ENCODE data around the gene SCYGR6.

Gene SCYGR6

DNA sequence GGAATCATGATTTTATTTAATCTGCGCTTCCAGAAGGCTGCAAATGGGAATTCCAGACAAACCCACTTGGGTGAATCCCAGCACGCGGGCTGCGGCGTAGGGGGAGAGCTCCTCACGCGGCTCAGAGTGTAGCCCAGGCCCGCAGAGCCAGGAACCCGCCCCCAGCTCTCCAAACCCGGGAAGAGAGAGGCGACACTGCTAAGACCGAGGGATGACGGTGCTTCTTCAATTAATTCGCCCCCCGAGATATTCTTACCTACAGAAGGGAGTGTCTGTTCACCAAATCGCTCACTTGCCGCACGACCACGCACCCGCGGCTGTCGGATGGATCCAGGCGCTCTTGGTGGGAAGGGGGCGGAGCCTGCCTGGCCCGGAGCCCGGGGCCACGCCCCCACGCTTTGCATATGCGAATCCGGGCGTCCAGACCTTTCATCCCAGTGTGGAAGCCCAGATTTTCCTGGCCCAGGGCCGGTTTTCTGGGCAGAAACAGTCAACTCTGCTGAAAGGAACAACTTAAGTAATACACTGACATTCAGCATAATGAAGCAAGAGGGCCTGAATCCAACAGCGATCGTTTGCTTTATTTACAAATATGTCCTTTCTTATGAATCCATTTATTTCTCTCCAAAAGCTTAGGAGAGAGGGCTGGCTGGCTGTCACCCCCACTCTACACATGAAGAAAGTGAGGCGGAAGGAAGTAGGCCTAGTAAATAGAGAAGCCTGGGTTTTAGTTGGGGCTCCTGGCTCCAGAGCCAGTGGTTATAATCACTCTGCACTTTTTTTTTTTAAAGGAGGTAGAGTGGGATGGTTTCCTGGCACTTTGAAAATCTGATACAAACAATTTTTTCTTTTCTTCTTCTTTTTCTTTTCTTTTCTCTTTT lies 6.6 kb downstream of the SCYGR6 start, which contains the start of gene SLC19A3:
Gene SLC19A3 (minus strand): TSS at position 342 of the 881 bp plus-strand sequence. CDS start 15,710 bp downstream, outside the sequence.
- intact Hi-C loops (cut with DNase I): no loop called here

DNA sequence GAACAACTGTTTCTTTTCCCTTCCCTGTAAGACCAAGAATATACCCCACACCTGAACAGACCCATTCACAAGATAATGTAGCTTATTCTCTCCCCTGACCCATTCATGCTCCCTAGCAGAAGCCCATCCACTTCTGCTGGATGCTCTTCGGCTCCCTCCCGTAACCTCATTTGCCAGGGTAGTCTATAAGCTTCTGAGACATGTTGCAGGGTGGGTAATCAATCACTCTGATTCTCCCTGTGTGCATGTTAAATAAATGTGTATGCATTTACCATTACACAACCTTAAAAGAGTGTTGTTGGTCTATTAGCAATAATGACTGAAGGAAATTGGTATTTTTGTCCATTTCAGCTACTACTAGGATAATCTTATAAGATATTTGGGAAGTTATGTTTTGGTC lies 8.1 kb downstream of the SCYGR6 start:
- intact Hi-C loops (cut with DNase I): no loop called here
- no peak for DNase-seq

More for the DNA sequence above, 6.6 kb downstream of the SCYGR6 start, which contains the start of gene SLC19A3:
- peak; percentile 59 to 94 (median 80) for DNase-seq

DNA sequence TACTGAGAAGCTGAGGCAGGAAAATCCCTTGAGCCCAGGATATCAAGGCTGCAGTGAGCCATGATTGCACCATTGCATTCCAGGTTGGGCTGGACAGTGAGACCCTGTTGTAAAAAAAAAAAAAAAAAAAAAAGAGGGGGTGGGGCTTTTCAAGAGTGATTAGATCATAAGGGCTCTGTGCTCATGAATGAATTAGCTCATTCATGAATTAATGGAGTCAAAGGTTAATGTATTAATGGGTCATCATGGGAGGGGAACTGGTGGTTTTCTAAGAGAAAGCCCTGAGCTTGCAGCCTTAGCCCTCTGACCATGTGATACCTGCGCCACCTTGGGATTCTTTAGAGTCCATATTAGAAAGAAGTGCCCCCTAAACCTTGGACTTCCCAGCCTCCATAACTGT lies 11.3 kb downstream of the SCYGR6 start:
- intact Hi-C loops (cut with DNase I): no loop called here
- DNase-seq: no peak

DNA sequence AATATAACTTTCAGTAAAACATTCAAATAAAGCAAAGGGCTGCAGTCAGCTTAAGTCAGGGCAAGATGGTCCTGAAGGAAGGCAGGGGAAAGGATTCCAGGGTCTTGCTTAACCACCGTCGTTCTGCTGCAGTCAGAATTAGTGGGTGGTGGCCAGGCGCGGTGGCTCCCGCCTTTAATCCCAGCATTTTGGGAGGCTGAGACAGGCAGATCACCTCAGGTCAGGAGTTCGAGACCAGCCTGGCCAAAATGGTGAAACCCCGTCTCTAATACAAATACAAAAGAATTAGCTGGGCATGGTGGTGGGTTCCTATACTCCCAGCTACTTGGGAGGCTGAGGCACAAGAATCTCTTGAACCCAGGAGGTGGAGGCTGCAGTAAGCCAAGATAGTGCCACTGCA lies 13.6 kb downstream of the SCYGR6 start:
- intact Hi-C loops (cut with DNase I): no loop called here

DNA sequence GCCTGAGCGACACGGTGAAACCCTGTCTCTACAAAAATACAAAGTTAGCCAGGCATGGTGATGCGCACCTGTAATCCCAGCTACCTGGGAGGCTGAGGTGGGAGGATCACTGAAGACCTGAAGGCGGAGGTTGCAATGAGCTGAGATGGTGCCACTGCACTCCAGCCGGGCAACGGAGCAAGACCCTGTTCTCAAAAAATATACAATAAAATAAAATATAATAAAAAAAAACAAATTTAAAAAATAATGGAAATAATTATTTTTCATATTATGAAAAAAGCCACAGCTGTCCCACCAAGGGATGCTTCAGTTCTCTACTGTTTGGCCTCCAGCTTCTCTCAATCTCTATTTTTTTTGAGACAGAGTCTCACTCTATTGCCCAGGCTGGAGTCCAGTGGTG lies 17.2 kb downstream of the SCYGR6 start:
- intact Hi-C loops (cut with DNase I): no loop called here
- DNase-seq: peak in 1 of 42 donors; percentile 35

More for the DNA sequence above, 13.6 kb downstream of the SCYGR6 start:
- no peak for DNase-seq

DNA sequence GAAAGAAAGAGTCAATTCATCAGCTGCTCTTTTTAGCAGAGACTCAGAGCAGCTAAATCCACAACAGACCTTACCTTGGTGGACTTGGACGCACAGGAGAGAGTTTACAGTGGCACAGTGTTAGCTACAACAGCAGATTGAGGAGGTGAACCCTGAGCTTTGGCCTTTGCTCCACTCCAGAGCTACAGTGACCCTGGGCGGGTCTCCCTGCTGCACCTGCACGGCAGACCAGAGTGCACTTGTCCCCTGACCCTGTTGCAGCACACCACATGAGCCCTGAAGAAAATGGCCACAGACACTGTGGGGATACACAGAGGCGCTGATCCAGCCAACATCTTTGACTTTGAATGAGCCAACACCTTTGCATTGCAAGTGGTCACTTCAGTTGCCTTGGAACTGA lies 17.7 kb downstream of the SCYGR6 start:
- no peak for DNase-seq
- intact Hi-C loops (cut with DNase I): no loop called here

DNA sequence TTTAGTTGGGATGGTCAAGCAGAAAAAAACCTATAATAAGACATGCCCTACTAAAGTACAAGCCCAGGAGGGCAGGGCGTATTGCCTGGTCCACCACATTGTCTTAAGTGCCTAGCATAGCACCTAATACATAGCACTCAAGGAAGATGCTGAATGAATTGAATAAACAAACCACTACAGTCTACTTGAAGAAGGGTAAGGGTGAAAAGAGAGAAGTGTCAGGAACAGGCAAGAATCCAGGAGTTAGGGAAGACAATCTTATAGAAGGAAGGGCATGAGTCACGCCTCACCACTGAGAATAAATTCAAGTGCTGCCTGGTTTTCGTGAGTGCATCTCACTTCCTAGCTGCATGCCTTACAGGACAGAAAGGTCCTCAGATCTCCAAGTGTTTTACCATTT lies 20.6 kb downstream of the SCYGR6 start:
- DNase-seq: peak in 1 of 42 donors; percentile 2
- intact Hi-C loops (cut with DNase I): no loop called here

DNA sequence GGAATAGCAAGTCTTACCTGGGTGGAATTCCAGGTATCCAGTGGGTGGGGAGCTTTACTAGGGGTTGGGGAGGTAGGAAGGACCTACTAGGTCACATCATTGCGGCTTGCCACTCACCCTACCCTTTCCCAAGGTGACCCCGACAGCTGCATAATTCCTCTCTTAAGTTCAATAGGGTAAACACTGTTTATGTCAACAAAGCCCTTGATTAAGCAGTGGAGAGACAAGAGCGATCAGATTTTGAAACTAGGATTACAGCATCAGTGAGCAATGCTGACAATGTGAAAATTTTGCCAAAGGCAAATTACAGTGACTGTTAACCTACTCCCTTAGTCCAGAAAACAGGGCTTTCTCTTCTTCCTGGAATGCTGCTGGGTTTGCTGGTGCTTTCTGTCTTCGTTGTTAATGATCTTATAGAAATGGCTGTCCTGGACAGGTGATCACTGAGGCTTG lies 21.3 kb downstream of the SCYGR6 start:
- peak in 1 of 42 donors; percentile 5 for DNase-seq
- intact Hi-C loops (cut with DNase I): no loop called here

DNA sequence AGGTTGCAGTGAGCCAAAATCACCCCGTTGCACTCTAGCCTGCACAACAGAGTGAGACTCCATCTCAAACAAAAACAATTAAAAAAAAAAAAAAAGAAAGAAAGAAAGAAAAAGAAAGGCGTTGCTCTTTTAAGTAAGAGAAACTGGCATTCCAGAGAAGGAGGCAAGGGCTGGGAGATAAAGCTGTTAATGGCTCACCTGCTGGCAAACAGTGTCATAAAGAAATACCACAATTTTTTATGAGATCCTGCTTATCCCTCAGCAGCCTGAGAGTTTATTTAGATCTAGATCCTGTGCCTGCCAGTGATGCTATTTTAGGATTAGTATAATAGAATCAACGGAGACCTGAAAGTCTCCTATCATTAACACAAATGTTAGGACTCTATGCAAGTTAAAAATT lies 23.0 kb downstream of the SCYGR6 start:
- intact Hi-C loops (cut with DNase I): no loop called here
- no peak for DNase-seq

DNA sequence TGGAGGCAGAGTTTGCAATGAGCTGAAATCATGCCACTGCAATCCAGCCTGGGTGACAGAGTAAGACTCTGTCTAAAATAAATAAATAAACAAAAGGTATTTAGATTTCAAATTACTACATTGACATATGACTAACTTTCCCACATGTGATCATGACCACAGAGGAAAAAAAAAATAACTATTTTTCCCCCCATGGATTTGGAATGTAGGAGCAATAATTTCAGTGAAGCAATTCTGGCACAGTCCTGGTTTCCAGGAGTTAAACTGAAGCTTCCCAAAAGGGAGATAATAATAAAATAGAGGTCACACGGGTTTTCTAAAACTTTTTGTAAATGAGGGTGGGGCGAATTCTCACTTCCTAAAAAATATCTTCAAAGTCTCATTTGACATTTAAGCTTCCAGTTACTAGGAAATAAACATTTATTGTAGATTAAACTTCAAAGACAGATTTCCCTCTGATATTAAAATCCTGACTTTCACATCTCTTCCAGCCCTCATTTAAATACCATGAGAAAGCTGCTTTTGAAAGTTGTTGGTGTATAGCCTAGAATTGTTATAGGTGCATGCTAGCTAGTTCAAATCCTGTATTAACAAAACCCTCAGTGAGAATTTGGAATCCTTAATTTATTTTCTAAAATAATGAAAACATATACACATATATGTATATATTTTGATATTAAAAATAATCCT lies 27.4 kb downstream of the SCYGR6 start:
- intact Hi-C loops (cut with DNase I): no loop called here
- no peak for DNase-seq

DNA sequence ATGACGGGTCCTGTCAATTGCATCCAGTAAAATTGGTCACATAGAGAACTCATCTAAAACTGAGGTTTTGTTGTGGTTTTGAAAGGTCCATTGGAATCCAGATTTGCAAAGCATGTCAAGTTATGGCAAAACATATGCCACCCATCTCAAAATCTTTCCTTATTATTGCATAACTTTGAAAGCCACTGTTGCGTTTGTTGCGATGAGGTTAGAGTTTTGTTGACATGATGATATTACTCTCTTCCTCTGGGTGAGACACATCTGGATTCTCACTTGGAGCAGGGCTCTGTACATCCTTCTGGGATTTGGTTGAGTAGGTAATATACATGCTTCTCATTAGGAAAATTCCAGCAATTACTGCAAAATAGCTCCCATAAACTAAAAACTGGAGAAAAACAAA lies 37.4 kb downstream of the SCYGR6 start:
- intact Hi-C loops (cut with DNase I): no loop called here
- no peak for DNase-seq

DNA sequence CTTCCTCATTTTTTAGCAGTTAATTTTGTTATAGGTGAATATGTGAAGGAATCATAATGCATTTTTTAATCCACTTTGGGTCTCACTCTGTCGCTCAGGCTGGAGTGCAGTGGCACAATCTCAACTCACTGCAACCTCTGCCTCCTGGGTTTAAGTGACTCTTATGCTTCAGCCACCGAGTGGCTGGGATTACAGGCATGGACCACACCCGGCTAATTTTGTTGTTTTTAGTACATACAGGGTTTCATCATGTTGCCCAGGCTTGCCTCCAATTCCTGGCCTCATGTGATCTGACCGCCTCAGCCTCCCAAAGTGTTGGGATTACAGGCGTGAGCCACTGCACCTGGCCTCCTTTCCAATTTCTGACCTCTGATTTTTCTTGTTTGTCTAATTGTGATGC lies 40.3 kb downstream of the SCYGR6 start:
- no peak for DNase-seq
- intact Hi-C loops (cut with DNase I): no loop called here

DNA sequence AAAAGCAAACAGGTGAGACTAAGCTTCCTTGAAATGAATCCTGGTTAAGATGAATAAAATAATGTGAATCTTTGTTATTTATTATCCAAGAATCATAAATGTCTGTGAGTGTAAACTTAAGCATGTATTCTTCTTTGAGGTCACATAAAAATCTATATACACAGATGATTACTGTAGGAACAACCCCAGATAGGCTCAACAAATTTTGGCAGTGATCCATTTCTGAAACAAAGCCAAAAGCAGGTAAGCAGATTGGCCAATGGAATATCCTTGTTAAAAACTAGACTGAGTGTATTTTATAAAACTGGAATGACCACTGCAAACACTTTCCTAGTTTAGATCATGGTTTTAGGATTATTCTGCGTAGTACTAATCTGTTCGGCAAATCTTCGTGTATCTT lies 46.6 kb downstream of the SCYGR6 start:
- DNase-seq: no peak
- intact Hi-C loops (cut with DNase I): no loop called here

DNA sequence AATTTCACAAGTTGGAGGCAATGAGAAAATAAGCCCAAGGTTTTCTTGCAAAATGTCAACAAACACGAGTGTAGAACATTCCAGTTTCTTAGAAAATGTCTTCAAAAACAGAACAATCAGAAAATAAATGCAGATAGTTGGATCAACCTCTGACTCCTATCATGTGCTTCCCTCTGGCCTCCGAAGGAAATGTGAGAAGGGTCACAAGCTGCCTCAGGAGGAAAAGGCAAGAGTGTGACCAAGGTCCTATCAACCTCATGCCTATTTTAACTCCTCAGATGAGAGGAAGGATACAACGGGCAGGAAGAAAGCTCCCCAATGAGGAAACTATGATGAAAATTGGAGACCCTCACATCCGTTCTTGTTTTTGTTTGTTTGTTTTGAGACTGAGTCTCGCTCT lies 50.1 kb downstream of the SCYGR6 start:
- DNase-seq: no peak
- intact Hi-C loops (cut with DNase I): no loop called here
